ENCODE data around the gene SLCO4A1.
A peak's percentile ranks its signal among the peaks of the same experiment; 100 is the strongest.

Gene SLCO4A1

DNA sequence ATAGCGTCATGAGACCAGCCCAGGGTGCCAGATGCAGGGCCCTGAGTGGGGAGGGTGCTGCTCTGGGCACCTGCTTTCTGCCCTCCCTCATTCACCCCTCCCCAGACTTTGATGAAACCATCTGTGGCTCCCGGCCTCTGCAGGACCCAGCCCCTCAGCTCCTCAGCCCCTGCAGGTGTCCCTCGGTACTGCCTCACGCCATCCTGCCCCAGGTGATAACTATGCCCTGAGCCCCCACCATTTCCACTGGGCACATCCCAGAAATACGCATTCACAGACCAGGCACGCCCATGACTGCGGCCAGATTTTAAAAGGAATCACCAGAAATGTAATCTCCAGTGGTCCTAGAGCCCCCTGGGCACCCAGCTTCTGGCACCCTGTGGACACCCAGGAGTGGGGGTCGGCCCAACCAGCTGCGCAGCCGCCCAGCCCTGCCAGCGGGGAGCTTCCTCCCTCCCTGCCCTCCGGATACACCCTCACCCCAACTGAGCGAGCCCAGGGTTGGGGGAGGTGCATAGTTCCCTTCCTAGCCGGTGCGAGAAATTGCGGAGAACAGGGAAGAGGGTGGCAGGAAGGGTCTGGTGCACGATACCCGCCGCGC, 65.7 kb downstream of the SLCO4A1 start:
- peaks cover 31 to 42% of the 10 kb centered on the region in 2 donors for H3K27me3 ChIP-seq (ENCODE audit: control insufficient read depth in 1 of 2, insufficient read depth in 2 of 2, low read length in 2 of 2)
- H3K4me1 ChIP-seq (ENCODE audit: control insufficient read depth in 1 of 2, insufficient read depth in 2 of 2, low read length in 2 of 2) = peaks cover 0 to 9% of the 10 kb centered on the region in 2 donors

DNA sequence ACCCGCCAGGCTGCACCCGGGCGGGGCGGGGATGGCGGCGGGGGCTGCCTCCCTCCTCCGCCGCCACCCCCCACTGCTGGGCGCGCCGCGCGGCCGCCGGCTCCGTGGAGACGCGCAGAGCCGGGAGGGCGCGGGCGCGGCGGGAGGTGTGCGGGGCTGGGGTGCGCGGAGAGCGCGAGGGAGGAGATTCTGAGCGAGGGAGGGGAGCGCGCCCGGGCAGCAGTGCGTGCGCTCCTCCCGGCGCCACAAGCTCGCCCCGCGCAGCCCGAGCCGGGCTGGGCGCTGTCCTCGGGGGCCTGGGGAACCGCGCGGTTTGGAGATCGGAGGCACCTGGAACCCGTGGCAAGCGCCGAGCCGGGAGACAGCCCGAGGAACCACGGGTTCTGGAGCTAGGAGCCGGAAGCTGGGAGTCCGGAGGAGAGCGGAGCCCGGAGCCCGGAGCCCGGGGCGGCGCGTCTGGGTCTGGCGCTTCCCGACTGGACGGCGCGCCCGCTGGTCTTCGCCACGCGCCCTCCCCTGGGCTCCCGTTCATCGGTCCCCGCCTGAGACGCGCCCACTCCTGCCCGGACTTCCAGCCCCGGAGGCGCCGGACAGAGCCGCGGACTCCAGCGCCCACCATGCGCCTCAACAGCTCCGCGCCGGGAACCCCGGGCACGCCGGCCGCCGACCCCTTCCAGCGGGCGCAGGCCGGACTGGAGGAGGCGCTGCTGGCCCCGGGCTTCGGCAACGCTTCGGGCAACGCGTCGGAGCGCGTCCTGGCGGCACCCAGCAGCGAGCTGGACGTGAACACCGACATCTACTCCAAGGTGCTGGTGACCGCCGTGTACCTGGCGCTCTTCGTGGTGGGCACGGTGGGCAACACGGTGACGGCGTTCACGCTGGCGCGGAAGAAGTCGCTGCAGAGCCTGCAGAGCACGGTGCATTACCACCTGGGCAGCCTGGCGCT, 66.6 kb downstream of the SLCO4A1 start, which contains the start of gene NTSR1:
NTSR1 (plus strand) TSS at position 246 of the 946 bp plus-strand sequence; CDS start at position 618, 372 bp downstream.
- no peaks in the 10 kb centered on the region for H3K9me3 ChIP-seq (ENCODE audit: control insufficient read depth in 1 of 2, low read length in 2 of 2)
- H3K4me1 ChIP-seq (ENCODE audit: control insufficient read depth in 1 of 2, insufficient read depth in 2 of 2, low read length in 2 of 2) = peaks cover 0 to 8% of the 10 kb centered on the region in 2 donors
- H3K4me3 ChIP-seq (ENCODE audit: low read depth in 1 of 2, low read length in 2 of 2) = no peak within 1 kb of the TSS
- no peak within 1 kb of the TSS for H3K9ac ChIP-seq (ENCODE audit: low read depth in 1 of 2, low read length in 2 of 2)
- H3K27ac ChIP-seq (ENCODE audit: low read depth, low read length) = no peak within 1 kb of the TSS
- H3K27me3 ChIP-seq (ENCODE audit: control insufficient read depth in 1 of 2, insufficient read depth in 2 of 2, low read length in 2 of 2) = peaks cover 31 to 45% of the 10 kb centered on the region in 2 donors
- no peaks in the 10 kb centered on the region for H3K36me3 ChIP-seq (ENCODE audit: control insufficient read depth in 1 of 2, insufficient read depth in 2 of 2, low read length in 2 of 2)

More for the DNA sequence above, 65.7 kb downstream of the SLCO4A1 start:
- Histone ChIP-seq H3K27ac (ENCODE audit: low read depth, low read length) (no peak overlapping the region), H3K9ac (ENCODE audit: low read depth in 1 of 2, low read length in 2 of 2) (no peak overlapping the region), H3K4me3 (ENCODE audit: low read depth in 1 of 2, low read length in 2 of 2) (no peak overlapping the region), H3K36me3 (ENCODE audit: control insufficient read depth in 1 of 2, insufficient read depth in 2 of 2, low read length in 2 of 2) (no peaks in the 10 kb centered on the region), H3K9me3 (ENCODE audit: control insufficient read depth in 1 of 2, low read length in 2 of 2) (no peaks in the 10 kb centered on the region)

- no peaks in the 10 kb centered on the region for H3K36me3 ChIP-seq (ENCODE audit: control insufficient read depth in 1 of 2, insufficient read depth in 2 of 2, low read length in 2 of 2)
- no peak overlapping the region for H3K4me3 ChIP-seq (ENCODE audit: low read depth in 1 of 2, low read length in 2 of 2)
- no peak overlapping the region for H3K27ac ChIP-seq (ENCODE audit: low read depth, low read length)
- peaks cover 0 to 2% of the 10 kb centered on the region in 2 donors for H3K4me1 ChIP-seq (ENCODE audit: control insufficient read depth in 1 of 2, insufficient read depth in 2 of 2, low read length in 2 of 2)
- H3K27me3 ChIP-seq (ENCODE audit: control insufficient read depth in 1 of 2, insufficient read depth in 2 of 2, low read length in 2 of 2) = peaks cover 31 to 48% of the 10 kb centered on the region in 2 donors
- no peaks in the 10 kb centered on the region for H3K9me3 ChIP-seq (ENCODE audit: control insufficient read depth in 1 of 2, low read length in 2 of 2)
- no peak overlapping the region for H3K9ac ChIP-seq (ENCODE audit: low read depth in 1 of 2, low read length in 2 of 2)
Observed at GRCh38 chr20:62709537-62709905, 67.2 kb downstream of the SLCO4A1 start.

DNA sequence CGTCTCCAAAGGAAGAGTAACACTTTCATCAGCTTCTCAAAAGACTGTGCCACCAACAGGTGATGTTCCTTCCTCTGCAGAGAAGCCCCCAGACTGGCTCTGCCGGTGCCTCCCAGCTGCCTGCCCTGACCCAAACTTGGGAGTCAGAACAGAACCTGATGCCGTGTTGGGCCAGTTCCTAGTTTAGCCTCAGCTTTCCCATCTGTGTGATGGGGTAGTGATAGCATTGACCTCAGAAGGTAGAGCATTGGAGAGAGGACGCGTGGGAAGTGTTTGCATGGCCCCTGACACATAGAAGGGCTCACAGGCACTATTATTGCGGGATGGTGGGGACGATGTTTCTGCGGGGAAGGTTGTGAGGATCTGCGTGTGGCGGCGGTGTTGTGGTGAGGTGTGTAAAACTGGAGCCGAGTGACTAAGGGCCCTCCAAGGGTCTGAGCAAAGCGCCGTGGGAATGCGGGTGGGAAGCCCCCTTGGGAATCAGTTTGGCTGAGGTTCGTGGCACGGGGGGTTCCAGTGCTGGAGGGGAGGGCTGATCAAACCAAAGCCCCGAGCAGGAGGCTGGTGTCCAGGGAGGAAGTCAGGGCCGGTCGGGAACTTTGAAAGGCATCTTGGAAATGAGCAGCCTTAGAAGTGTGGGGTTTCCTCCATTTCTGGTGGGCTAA, 68.0 kb downstream of the SLCO4A1 start:
- Histone ChIP-seq H3K9ac (ENCODE audit: low read depth in 1 of 2, low read length in 2 of 2) (no peak overlapping the region), H3K4me1 (ENCODE audit: control insufficient read depth in 1 of 2, insufficient read depth in 2 of 2, low read length in 2 of 2) (no peaks in the 10 kb centered on the region), H3K4me3 (ENCODE audit: low read depth in 1 of 2, low read length in 2 of 2) (no peak overlapping the region), H3K36me3 (ENCODE audit: control insufficient read depth in 1 of 2, insufficient read depth in 2 of 2, low read length in 2 of 2) (no peaks in the 10 kb centered on the region), H3K27ac (ENCODE audit: low read depth, low read length) (no peak overlapping the region), H3K9me3 (ENCODE audit: control insufficient read depth in 1 of 2, low read length in 2 of 2) (no peaks in the 10 kb centered on the region), H3K27me3 (ENCODE audit: control insufficient read depth in 1 of 2, insufficient read depth in 2 of 2, low read length in 2 of 2) (peaks cover 31 to 44% of the 10 kb centered on the region in 2 donors)

- Histone ChIP-seq H3K4me1 (ENCODE audit: control insufficient read depth in 1 of 2, insufficient read depth in 2 of 2, low read length in 2 of 2) (no peaks in the 10 kb centered on the region), H3K27ac (ENCODE audit: low read depth, low read length) (no peak overlapping the region), H3K9me3 (ENCODE audit: control insufficient read depth in 1 of 2, low read length in 2 of 2) (no peaks in the 10 kb centered on the region), H3K4me3 (ENCODE audit: low read depth in 1 of 2, low read length in 2 of 2) (no peak overlapping the region), H3K9ac (ENCODE audit: low read depth in 1 of 2, low read length in 2 of 2) (no peak overlapping the region), H3K36me3 (ENCODE audit: control insufficient read depth in 1 of 2, insufficient read depth in 2 of 2, low read length in 2 of 2) (no peaks in the 10 kb centered on the region), H3K27me3 (ENCODE audit: control insufficient read depth in 1 of 2, insufficient read depth in 2 of 2, low read length in 2 of 2) (peaks cover 31 to 42% of the 10 kb centered on the region in 2 donors)
Observed at GRCh38 chr20:62710886-62711702, 68.8 kb downstream of the SLCO4A1 start.

GRCh38 chr20:62711703-62712101, 69.4 kb downstream of the SLCO4A1 start:
- Histone ChIP-seq H3K4me1 (ENCODE audit: control insufficient read depth in 1 of 2, insufficient read depth in 2 of 2, low read length in 2 of 2) (no peaks in the 10 kb centered on the region), H3K27me3 (ENCODE audit: control insufficient read depth in 1 of 2, insufficient read depth in 2 of 2, low read length in 2 of 2) (peaks cover 31 to 42% of the 10 kb centered on the region in 2 donors), H3K9ac (ENCODE audit: low read depth in 1 of 2, low read length in 2 of 2) (no peak overlapping the region), H3K27ac (ENCODE audit: low read depth, low read length) (no peak overlapping the region), H3K36me3 (ENCODE audit: control insufficient read depth in 1 of 2, insufficient read depth in 2 of 2, low read length in 2 of 2) (no peaks in the 10 kb centered on the region), H3K9me3 (ENCODE audit: control insufficient read depth in 1 of 2, low read length in 2 of 2) (no peaks in the 10 kb centered on the region), H3K4me3 (ENCODE audit: low read depth in 1 of 2, low read length in 2 of 2) (peak overlapping the region in 1 of 2 donors; percentile 21)

- Histone ChIP-seq H3K27ac (ENCODE audit: low read depth, low read length) (no peak overlapping the region), H3K4me3 (ENCODE audit: low read depth in 1 of 2, low read length in 2 of 2) (no peak overlapping the region), H3K9ac (ENCODE audit: low read depth in 1 of 2, low read length in 2 of 2) (no peak overlapping the region), H3K9me3 (ENCODE audit: control insufficient read depth in 1 of 2, low read length in 2 of 2) (no peaks in the 10 kb centered on the region), H3K27me3 (ENCODE audit: control insufficient read depth in 1 of 2, insufficient read depth in 2 of 2, low read length in 2 of 2) (peaks cover 28 to 41% of the 10 kb centered on the region in 2 donors), H3K36me3 (ENCODE audit: control insufficient read depth in 1 of 2, insufficient read depth in 2 of 2, low read length in 2 of 2) (no peaks in the 10 kb centered on the region), H3K4me1 (ENCODE audit: control insufficient read depth in 1 of 2, insufficient read depth in 2 of 2, low read length in 2 of 2) (no peaks in the 10 kb centered on the region)
Observed at GRCh38 chr20:62712606-62713005, 70.3 kb downstream of the SLCO4A1 start.

DNA sequence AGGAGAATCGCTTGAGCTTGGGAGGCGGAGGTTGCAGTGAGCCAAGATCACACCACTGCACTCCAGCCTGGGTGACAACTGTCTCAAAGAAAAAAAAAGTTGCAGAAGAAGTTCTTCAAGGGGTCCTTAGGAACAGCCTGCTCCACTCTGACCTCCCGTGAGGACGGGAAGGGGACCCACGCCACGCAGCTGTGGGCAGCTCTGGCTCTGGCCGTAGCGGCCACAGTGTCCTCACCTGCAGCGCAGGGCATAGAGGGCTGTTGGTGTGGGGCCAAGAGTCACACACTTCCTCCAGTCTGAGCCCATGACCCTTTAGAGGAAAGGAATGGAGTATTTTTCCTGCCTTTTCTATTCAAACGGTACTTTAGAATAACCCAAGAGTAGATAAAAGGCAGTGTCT, 71.7 kb downstream of the SLCO4A1 start:
- H3K27ac ChIP-seq (ENCODE audit: low read depth, low read length) = no peak overlapping the region
- H3K27me3 ChIP-seq (ENCODE audit: control insufficient read depth in 1 of 2, insufficient read depth in 2 of 2, low read length in 2 of 2) = peaks cover 21 to 33% of the 10 kb centered on the region in 2 donors
- no peak overlapping the region for H3K4me3 ChIP-seq (ENCODE audit: low read depth in 1 of 2, low read length in 2 of 2)
- H3K4me1 ChIP-seq (ENCODE audit: control insufficient read depth in 1 of 2, insufficient read depth in 2 of 2, low read length in 2 of 2) = no peaks in the 10 kb centered on the region
- H3K9me3 ChIP-seq (ENCODE audit: control insufficient read depth in 1 of 2, low read length in 2 of 2) = no peaks in the 10 kb centered on the region
- no peak overlapping the region for H3K9ac ChIP-seq (ENCODE audit: low read depth in 1 of 2, low read length in 2 of 2)
- no peaks in the 10 kb centered on the region for H3K36me3 ChIP-seq (ENCODE audit: control insufficient read depth in 1 of 2, insufficient read depth in 2 of 2, low read length in 2 of 2)

- no peaks in the 10 kb centered on the region for H3K9me3 ChIP-seq (ENCODE audit: control insufficient read depth in 1 of 2, low read length in 2 of 2)
- no peak overlapping the region for H3K9ac ChIP-seq (ENCODE audit: low read depth in 1 of 2, low read length in 2 of 2)
- no peak overlapping the region for H3K27ac ChIP-seq (ENCODE audit: low read depth, low read length)
- no peaks in the 10 kb centered on the region for H3K4me1 ChIP-seq (ENCODE audit: control insufficient read depth in 1 of 2, insufficient read depth in 2 of 2, low read length in 2 of 2)
- peaks cover 14 to 25% of the 10 kb centered on the region in 2 donors for H3K27me3 ChIP-seq (ENCODE audit: control insufficient read depth in 1 of 2, insufficient read depth in 2 of 2, low read length in 2 of 2)
- H3K36me3 ChIP-seq (ENCODE audit: control insufficient read depth in 1 of 2, insufficient read depth in 2 of 2, low read length in 2 of 2) = no peaks in the 10 kb centered on the region
- no peak overlapping the region for H3K4me3 ChIP-seq (ENCODE audit: low read depth in 1 of 2, low read length in 2 of 2)
Observed at GRCh38 chr20:62714799-62715198, 72.5 kb downstream of the SLCO4A1 start.

Measured in duodenal mucosa (tissue), 2 donors.